Measurements from ENCODE around the gene MTMR3. TPM values are rescaled to one million over a fixed set of nuclear protein-coding genes. Genes with fewer than 3 reads are reported as not detected.

MTMR3 gene
- total and polyA plus RNA-seq, 2 of the 8 experiments (the other 6 are each of a cell fraction or from before 2014, with no cell fraction given) = 16.9 to 18.5 TPM

GRCh38 chr22:29904020-29904419, 21.0 kb downstream of the MTMR3 start:
- DNase-seq (ENCODE audit: low read depth in 1 of 2, low spot score in 2 of 2) (no peak), FAIRE-seq (no peak)
- no peak overlapping the region for H2AFZ ChIP-seq (ENCODE audit: low read length)
- no peak overlapping the region for H3K56ac ChIP-seq (replicated peaks; ENCODE audit: insufficient read length, low read depth, low read length)
- no peaks in the 10 kb centered on the region for H3K36me3 ChIP-seq (ENCODE audit: control insufficient read depth in 2 of 4, insufficient read depth in 4 of 4, low read length in 3 of 4)
- H2BK120ac ChIP-seq (replicated peaks; ENCODE audit: low read depth, low read length) = no peak overlapping the region
- 90% methylated on average over 3 of the region's 3 CpGs; no CpG with 5 or more reads in 1 of the 2 experiments for WGBS, 2 experiments (ENCODE audit: extremely low coverage in 1 of 2, insufficient coverage in 1 of 2, insufficient read length in 1 of 2, insufficient replicate concordance in 2 of 2, low coverage in 1 of 2, low lambda C conversion rate in 2 of 2, missing lambda C conversion rate in 1 of 2)
- peaks cover 0 to 4% (median 1%) of the 10 kb centered on the region in 4 experiments; a peak in 1 of 7 replicates for H3K4me1 ChIP-seq (replicated peaks in 1 of 4; ENCODE audit: control insufficient read depth in 3 of 4, insufficient read depth in 4 of 4, low read length in 3 of 4)
- H3K4me3 ChIP-seq (ENCODE audit: extremely low read depth in 1 of 4, insufficient read depth in 2 of 4, low read depth in 3 of 4, low read length in 4 of 4) = no peak overlapping the region
- no peak overlapping the region for H3K9ac ChIP-seq (replicated peaks in 1 of 4; ENCODE audit: extremely low read depth in 1 of 4, low read depth in 3 of 4, low read length in 3 of 4)
- ChIA-PET CTCF (ENCODE audit: partially characterized antibody) (interaction anchor here (1.1 to 1.5 kb wide), 2 partner anchors 31 to 102 kb away, joined by 3 read pairs; no protein-coding TSS in a partner anchor), POLR2A (ENCODE audit: partially characterized antibody) (interaction anchor here (0.6 to 1.2 kb wide), 2 partner anchors 20 to 44 kb away, joined by 3 read pairs; no protein-coding TSS in a partner anchor)
- H3K14ac ChIP-seq (ENCODE audit: insufficient read length) = no peak overlapping the region
- no peaks in the 10 kb centered on the region for H3K27me3 ChIP-seq (replicated peaks in 1 of 4; ENCODE audit: control insufficient read depth in 3 of 4, extremely low read depth in 1 of 4, insufficient read depth in 3 of 4, low read length in 3 of 4)
- H3K23me2 ChIP-seq (ENCODE audit: low read depth, low read length) = peaks cover 2% of the 10 kb centered on the region; the same call in 1 of the 2 replicates
- no peak overlapping the region for H2AK5ac ChIP-seq (ENCODE audit: low read depth, low read length)
- no peaks in the 10 kb centered on the region for H3K9me3 ChIP-seq (ENCODE audit: insufficient read depth in 2 of 2, low read depth in 1 of 2, low read length in 1 of 2)
- no peak overlapping the region for H4K91ac ChIP-seq (replicated peaks; ENCODE audit: insufficient read length, low read length)
- no peak overlapping the region for H3K4me2 ChIP-seq (ENCODE audit: insufficient read depth in 1 of 2, low read depth in 2 of 2, low read length in 2 of 2)
- no peak overlapping the region for H3K27ac ChIP-seq (ENCODE audit: low read depth, low read length)
- no peak overlapping the region for H4K8ac ChIP-seq (ENCODE audit: extremely low read depth, insufficient read depth, low read length)
- H3K79me2 ChIP-seq (ENCODE audit: control insufficient read depth in 1 of 2, insufficient read depth in 2 of 2, low read length in 2 of 2) = peaks cover 0 to 69% of the 10 kb centered on the region in 2 experiments; a peak in 2 of 4 replicates
- H4K5ac ChIP-seq (ENCODE audit: insufficient read length, low read depth, low read length) = no peak overlapping the region
- H2BK20ac ChIP-seq (ENCODE audit: low read length) = no peak overlapping the region
- no peak overlapping the region for H2BK5ac ChIP-seq (ENCODE audit: low read depth, low read length)
- H2BK15ac ChIP-seq (ENCODE audit: low read length) = no peak overlapping the region
- no peak overlapping the region for H3K18ac ChIP-seq (ENCODE audit: extremely low read depth, low read length)
- H2BK12ac ChIP-seq (ENCODE audit: low read depth, low read length) = no peak overlapping the region
- H3K4ac ChIP-seq (replicated peaks; ENCODE audit: insufficient read length, low read depth, low read length) = no peak overlapping the region
- no peaks in the 10 kb centered on the region for H4K20me1 ChIP-seq (replicated peaks in 1 of 2; ENCODE audit: control insufficient read depth in 1 of 2, insufficient read depth in 2 of 2, low read length in 2 of 2)
- H3K79me1 ChIP-seq (ENCODE audit: low read depth, low read length) = no peaks in the 10 kb centered on the region; the same call in none of the 2 replicates
- no peak overlapping the region for H3K23ac ChIP-seq (ENCODE audit: insufficient read length)
- TF ChIP-seq, protein P1, sequence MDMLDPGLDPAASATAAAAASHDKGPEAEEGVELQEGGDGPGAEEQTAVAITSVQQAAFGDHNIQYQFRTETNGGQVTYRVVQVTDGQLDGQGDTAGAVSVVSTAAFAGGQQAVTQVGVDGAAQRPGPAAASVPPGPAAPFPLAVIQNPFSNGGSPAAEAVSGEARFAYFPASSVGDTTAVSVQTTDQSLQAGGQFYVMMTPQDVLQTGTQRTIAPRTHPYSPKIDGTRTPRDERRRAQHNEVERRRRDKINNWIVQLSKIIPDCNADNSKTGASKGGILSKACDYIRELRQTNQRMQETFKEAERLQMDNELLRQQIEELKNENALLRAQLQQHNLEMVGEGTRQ (IDR thresholded peaks at IDR 0.05; ENCODE audit: low read length) = no peak
